ENCODE results near the gene NCBP3.

DNA sequence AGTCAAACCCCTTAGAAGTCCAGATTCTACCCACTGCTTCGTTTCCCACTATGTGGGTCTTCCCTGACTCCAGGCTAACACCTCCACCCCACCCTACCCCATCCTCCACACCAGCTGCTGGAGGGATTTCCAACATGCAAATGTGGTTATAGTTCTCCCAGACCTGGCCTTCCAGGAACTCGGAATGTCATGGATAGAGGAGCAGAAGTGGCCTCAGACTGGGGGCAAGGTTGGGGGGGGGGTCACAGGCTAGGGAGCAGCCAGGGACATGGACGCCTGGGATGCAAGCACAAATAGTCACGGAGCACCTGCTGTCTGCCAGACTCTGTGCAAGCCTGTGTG lies 44.8 kb upstream of the NCBP3 start:
- TF ChIP-seq, protein P1, sequence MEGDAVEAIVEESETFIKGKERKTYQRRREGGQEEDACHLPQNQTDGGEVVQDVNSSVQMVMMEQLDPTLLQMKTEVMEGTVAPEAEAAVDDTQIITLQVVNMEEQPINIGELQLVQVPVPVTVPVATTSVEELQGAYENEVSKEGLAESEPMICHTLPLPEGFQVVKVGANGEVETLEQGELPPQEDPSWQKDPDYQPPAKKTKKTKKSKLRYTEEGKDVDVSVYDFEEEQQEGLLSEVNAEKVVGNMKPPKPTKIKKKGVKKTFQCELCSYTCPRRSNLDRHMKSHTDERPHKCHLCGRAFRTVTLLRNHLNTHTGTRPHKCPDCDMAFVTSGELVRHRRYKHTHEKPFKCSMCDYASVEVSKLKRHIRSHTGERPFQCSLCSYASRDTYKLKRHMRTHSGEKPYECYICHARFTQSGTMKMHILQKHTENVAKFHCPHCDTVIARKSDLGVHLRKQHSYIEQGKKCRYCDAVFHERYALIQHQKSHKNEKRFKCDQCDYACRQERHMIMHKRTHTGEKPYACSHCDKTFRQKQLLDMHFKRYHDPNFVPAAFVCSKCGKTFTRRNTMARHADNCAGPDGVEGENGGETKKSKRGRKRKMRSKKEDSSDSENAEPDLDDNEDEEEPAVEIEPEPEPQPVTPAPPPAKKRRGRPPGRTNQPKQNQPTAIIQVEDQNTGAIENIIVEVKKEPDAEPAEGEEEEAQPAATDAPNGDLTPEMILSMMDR (IDR thresholded peaks at IDR 0.05): no peak
- no peak for TF ChIP-seq POLR2A (IDR thresholded peaks at IDR 0.05)

All from Peyer's patch (tissue), 4 donors.